IMR-90 (cell line): ENCODE results near the gene CFAP52. TPM values are rescaled to one million over a fixed set of nuclear protein-coding genes. Genes with fewer than 3 reads are reported as not detected.
A peak's percentile ranks its signal among the peaks of the same experiment; 100 is the strongest.

ENCODE experiments used
- ATAC-seq: fragments of 200-7000 bp; cut with Tn5 transposase; 2 replicates; pipeline ENCODE4 v1.9.1; 2020; ENCODE audit warnings: low read depth, mild to moderate bottlenecking, moderate library complexity
- BruUV-seq: library from RNA; stranded (reverse); fragments of 400-500 nt; replicated peaks from 2 replicates; lab custom pipeline; 2021; lab: Mats Ljungman, UMichigan
- CTCF ChIA-PET: fragments of 300-600 bp; formaldehyde crosslinking; extraction: SDS; loops from one replicate; lab custom pipeline; 2021; ENCODE audit warnings: antibody characterized with exemption; lab: Yijun Ruan, JAX
- POLR2A ChIA-PET: fragments of 300-600 bp; sonication (Branson Sonifier 250); formaldehyde crosslinking; loops from one replicate; lab custom pipeline; 2022; ENCODE audit warnings: antibody characterized with exemption; ENCODE audit not compliant: unreplicated experiment; lab: Charles Lee
- DNase-seq: peaks from one replicate; pipeline ENCODE4 v3.0.0; 2013
- H2AFZ ChIP-seq: replicated peaks from 2 replicates; pipeline ENCODE3; 2013; ENCODE audit warnings: low read length, mild to moderate bottlenecking; ENCODE audit not compliant: poor library complexity
- H2AK5ac ChIP-seq: 2 replicates; pipeline ENCODE4 v1.6.1; 2013; ENCODE audit warnings: low read depth, low read length, inconsistent platforms
- H2AK9ac ChIP-seq: replicated peaks from 2 replicates; pipeline ENCODE3; 2013; ENCODE audit warnings: mild to moderate bottlenecking, low read depth, low read length, moderate library complexity; ENCODE audit not compliant: poor library complexity
- H2BK120ac ChIP-seq: 2 replicates; pipeline ENCODE4 v1.6.1; 2013; ENCODE audit warnings: low read depth, low read length, inconsistent platforms
- H2BK15ac ChIP-seq: 3 replicates; pipeline ENCODE4 v1.6.1; 2013; ENCODE audit warnings: low read depth, low read length, inconsistent platforms
- H2BK20ac ChIP-seq: 2 replicates; pipeline ENCODE4 v1.6.1; 2013; ENCODE audit warnings: low read depth, mild to moderate bottlenecking, inconsistent platforms, low read length, moderate library complexity
- H2BK5ac ChIP-seq: 2 replicates; pipeline ENCODE4 v1.6.1; 2013; ENCODE audit warnings: mild to moderate bottlenecking, low read depth, low read length, inconsistent platforms; ENCODE audit not compliant: poor library complexity, severe bottlenecking
- H3K14ac ChIP-seq: replicated peaks from 2 replicates; pipeline ENCODE4 v1.6.1; 2013; ENCODE audit warnings: low read depth, low read length, inconsistent platforms
- H3K18ac ChIP-seq: 2 replicates; pipeline ENCODE4 v1.6.1; 2013; ENCODE audit warnings: low read depth, low read length, control low read depth
- H3K23ac ChIP-seq: 2 replicates; pipeline ENCODE4 v1.6.1; 2013; ENCODE audit warnings: low read depth, low read length, inconsistent platforms
- H3K27ac ChIP-seq: 2 replicates; pipeline ENCODE4 v1.5.1; 2013; ENCODE audit warnings: mild to moderate bottlenecking, control low read depth, low read length; ENCODE audit not compliant: insufficient read depth
- H3K27me3 ChIP-seq: 2 replicates; pipeline ENCODE4 v1.6.1; 2013; ENCODE audit warnings: low read length; ENCODE audit not compliant: control insufficient read depth, insufficient read depth
- H3K36me3 ChIP-seq: 2 replicates; pipeline ENCODE4 v1.6.1; 2013; ENCODE audit warnings: low read length, mixed read lengths; ENCODE audit not compliant: control insufficient read depth, insufficient read depth
- H3K4ac ChIP-seq: 2 replicates; pipeline ENCODE4 v1.6.1; 2013; ENCODE audit warnings: low read depth, low read length, inconsistent platforms
- H3K4me1 ChIP-seq: 2 replicates; pipeline ENCODE4 v1.6.1; 2013; ENCODE audit warnings: low read length, mixed read lengths; ENCODE audit not compliant: control insufficient read depth, insufficient read depth
- H3K4me2 ChIP-seq: 2 replicates; pipeline ENCODE4 v1.6.1; 2013; ENCODE audit warnings: low read depth, mild to moderate bottlenecking, control low read depth, low read length, moderate library complexity
- H3K4me3 ChIP-seq: 2 replicates; pipeline ENCODE4 v1.5.1; 2013; ENCODE audit warnings: low read depth, mild to moderate bottlenecking, control low read depth, low read length, moderate library complexity; ENCODE audit not compliant: insufficient read depth
- H3K56ac ChIP-seq: 2 replicates; pipeline ENCODE4 v1.6.1; 2013; ENCODE audit warnings: low read length, inconsistent platforms; ENCODE audit not compliant: insufficient read depth; ENCODE audit errors: extremely low read depth
- H3K79me1 ChIP-seq, 2 experiments: 2 replicates each; pipeline ENCODE4 v1.6.1; 2013; ENCODE audit warnings: low read length in 2 of 2, inconsistent platforms in 1 of 2, low read depth in 1 of 2
- H3K9ac ChIP-seq: 2 replicates; pipeline ENCODE4 v1.6.1; 2013; ENCODE audit warnings: low read depth, low read length, control low read depth
- H3K9me1 ChIP-seq: 2 replicates; pipeline ENCODE4 v1.6.1; 2013; ENCODE audit warnings: low read length, inconsistent platforms; ENCODE audit not compliant: insufficient read depth
- H3K9me3 ChIP-seq: 2 replicates; pipeline ENCODE4 v1.6.1; 2013; ENCODE audit warnings: low read length; ENCODE audit not compliant: control insufficient read depth, insufficient read depth
- H4K20me1 ChIP-seq: 2 replicates; pipeline ENCODE4 v1.6.1; 2013; ENCODE audit warnings: low read length, inconsistent platforms; ENCODE audit not compliant: insufficient read depth
- H4K5ac ChIP-seq: 2 replicates; pipeline ENCODE4 v1.6.1; 2013; ENCODE audit warnings: mild to moderate bottlenecking, low read depth, low read length, control low read depth
- H4K8ac ChIP-seq, 2 experiments: 2 replicates each; pipeline ENCODE4 v1.6.1; 2013; ENCODE audit warnings: low read depth in 2 of 2, low read length in 2 of 2, control low read depth in 1 of 2, inconsistent platforms in 1 of 2
- H4K91ac ChIP-seq: 2 replicates; pipeline ENCODE4 v1.6.1; 2013; ENCODE audit warnings: low read depth, low read length, inconsistent platforms; ENCODE audit not compliant: insufficient read depth
- BHLHE40 ChIP-seq: fragments of 150-350 bp; IDR thresholded peaks from 2 replicates; pipeline ENCODE4 v1.6.1; 2016; ENCODE audit warnings: mild to moderate bottlenecking, low read depth, low read length
- CEBPB ChIP-seq: IDR thresholded peaks from 2 replicates; pipeline ENCODE4 v1.6.1; 2012; ENCODE audit warnings: low read depth, low read length, improper control_type of control experiment
- FOS ChIP-seq: fragments of 150-350 bp; IDR thresholded peaks from 2 replicates; pipeline ENCODE4 v1.6.1; 2016; ENCODE audit warnings: low read depth, low read length
- RAD21 ChIP-seq: IDR thresholded peaks from 2 replicates; pipeline ENCODE4 v1.6.1; 2012; ENCODE audit warnings: low read length, improper control_type of control experiment
- WGBS, 2 experiments: methylation state at CpG; one replicate each; pipeline versions ENCODE4 v1.1.5 to v1.1.7; 2013; ENCODE audit warnings: missing lambda C conversion rate in 2 of 2; ENCODE audit not compliant: insufficient read length in 1 of 2; ENCODE audit errors: extremely low coverage in 2 of 2; 5-methylcytosine and 5-hydroxymethylcytosine counted together
- dilution Hi-C: fragments of 300-500 bp; cut with HindIII; formaldehyde crosslinking; loops from one replicate; pipeline ENCODE4 v1.14.3; 2018; ENCODE audit warnings: low sequenced_read_pairs; ENCODE audit not compliant: unreplicated experiment
- in situ Hi-C: fragments of 300-500 bp; cut with MboI; formaldehyde crosslinking; loops from 3 replicates; pipeline ENCODE4 v1.14.3; 2019; ENCODE audit warnings: low sequenced_read_pairs, inconsistent platforms, mixed read lengths
- intact Hi-C: fragments of 100-400 bp; cut with micrococcal nuclease; formaldehyde crosslinking; loops from 2 replicates; pipeline ENCODE4 v1.10.0; 2022
- polyA plus RNA-seq, 3 experiments: library from polyadenylated mRNA; depleted of rRNA; stranded (reverse); fragments of >200 nt; gene quantifications; 2 replicates each; pipeline ENCODE4 v1.2.3, GENCODE V29; 2012; ENCODE audit warnings: low replicate concordance in 1 of 3
- total RNA-seq: library from RNA; depleted of rRNA; stranded (reverse); fragments of >200 nt; gene quantifications from 2 replicates; pipeline ENCODE4 v1.2.3, GENCODE V29; 2012

Gene CFAP52
- total and polyA plus RNA-seq, 2 of the 4 experiments (the other 2 are of a cell fraction): 0.22 TPM; not detected in 1

GRCh38 chr17:9615486-9615885, 39.0 kb downstream of the CFAP52 start:
- Histone ChIP-seq H3K27ac (no peak overlapping the region), H3K9me3 (no peaks in the 10 kb centered on the region), H3K9me1 (no peaks in the 10 kb centered on the region), H3K27me3 (no peaks in the 10 kb centered on the region), H2AK5ac (no peak overlapping the region), H2AFZ (no peak overlapping the region), H3K23ac (no peak overlapping the region), H3K4me2 (no peak overlapping the region), H3K9ac (no peak overlapping the region), H2BK15ac (no peak overlapping the region), H3K79me1 (no peaks in the 10 kb centered on the region), H2BK5ac (no peak overlapping the region), H4K91ac (no peak overlapping the region), H4K5ac (no peak overlapping the region), H3K4ac (no peak overlapping the region), H3K56ac (no peak overlapping the region), H3K4me3 (no peak overlapping the region), H2AK9ac (no peak overlapping the region), H4K8ac (no peak overlapping the region), H3K36me3 (no peaks in the 10 kb centered on the region), H2BK20ac (no peak overlapping the region), H3K18ac (no peak overlapping the region), H4K20me1 (no peaks in the 10 kb centered on the region), H3K4me1 (no peaks in the 10 kb centered on the region), H3K14ac (no peak overlapping the region), H2BK120ac (no peak overlapping the region)
- in situ Hi-C loops: no loop called here
- dilution Hi-C loops: no loop called here
- no CpG with 5 or more reads among the region's 2 CpGs for WGBS, 2 experiments
- no peak for TF ChIP-seq FOS
- TF ChIP-seq CEBPB: peak; percentile 19; the same call in 1 of the 2 replicates
- TF ChIP-seq RAD21: no peak
- TF ChIP-seq BHLHE40: no peak
- ChIA-PET CTCF (interaction anchor here (0.7 to 1.0 kb wide), 2 partner anchors 10 to 313 kb away, joined by 3 read pairs; no protein-coding TSS in a partner anchor), POLR2A (no interaction called here)
- no peak for DNase-seq
- intact Hi-C loops: no loop called here
- no peak for ATAC-seq
- BruUV-seq: no TSS peak
